ENCODE measurements around the gene LRRC36. TPM values are rescaled to one million over a fixed set of nuclear protein-coding genes. Genes with fewer than 3 reads are reported as not detected.

The LRRC36 gene
- polyA plus RNA-seq, 3 donors = 0.65 to 3.2 (median 1.8) TPM

DNA sequence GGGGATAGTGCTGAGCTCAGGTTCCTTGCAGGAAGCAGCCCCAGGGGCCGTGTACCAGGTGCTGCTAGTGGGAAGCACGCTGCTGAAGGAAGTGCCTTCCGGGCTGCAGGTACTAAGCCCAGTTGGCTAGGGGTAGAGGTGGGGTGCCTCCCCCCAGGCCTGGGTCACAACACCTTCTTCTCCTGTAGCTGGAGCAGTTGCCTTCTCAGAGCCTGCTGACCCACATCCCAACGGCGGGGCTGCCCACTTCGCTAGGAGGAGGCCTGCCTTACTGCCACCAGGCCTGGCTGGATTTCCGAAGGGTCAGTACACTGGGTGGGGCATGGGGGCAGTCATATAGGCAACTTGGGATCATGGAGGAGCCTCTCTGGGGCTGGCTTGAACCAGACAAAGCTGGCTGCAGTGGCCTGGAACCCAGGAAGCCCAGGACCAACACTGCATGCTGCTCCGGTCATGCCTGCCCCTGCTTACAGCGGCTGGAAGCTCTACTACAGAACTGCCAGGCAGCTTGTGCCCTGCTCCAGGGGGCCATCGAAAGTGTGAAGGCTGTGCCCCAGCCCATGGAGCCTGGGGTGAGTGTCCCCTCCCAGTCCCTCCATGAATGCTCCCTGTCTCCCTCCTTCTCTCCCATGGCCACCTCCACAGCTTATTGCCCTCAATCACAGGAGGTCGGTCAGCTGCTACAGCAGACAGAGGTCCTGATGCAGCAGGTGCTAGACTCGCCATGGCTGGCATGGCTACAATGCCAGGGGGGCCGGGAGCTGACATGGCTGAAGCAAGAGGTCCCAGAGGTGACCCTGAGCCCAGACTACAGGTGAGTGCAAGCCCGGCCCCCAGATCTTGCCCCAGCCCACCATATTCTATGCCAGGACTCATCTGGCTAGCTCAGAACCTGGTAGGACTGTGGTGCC is 44.8 kb upstream of the LRRC36 start:
- H2AFZ ChIP-seq (ENCODE audit: insufficient read depth, low read depth, low read length, poor library complexity, severe bottlenecking) = no peak overlapping the region
- no peak overlapping the region for H3K4me3 Mint-ChIP-seq
- intact Hi-C loops (cut with micrococcal nuclease) = loop anchor here in 1 of 2 donors (5.0 kb wide), 1 partner anchor 116 kb away; no protein-coding TSS in a partner anchor
- H3K79me2 ChIP-seq (ENCODE audit: insufficient read depth, low read length) = peaks cover 4% of the 10 kb centered on the region
- H3K9me3 Mint-ChIP-seq = no peaks in the 10 kb centered on the region
- H3K36me3 Mint-ChIP-seq = peaks cover 6% of the 10 kb centered on the region in 2 donors
- no peak overlapping the region for H3K9ac ChIP-seq (ENCODE audit: insufficient read depth, low read length, poor library complexity, severe bottlenecking)
- H4K20me1 ChIP-seq (ENCODE audit: insufficient read depth, low read length) = no peaks in the 10 kb centered on the region
- H3K27me3 Mint-ChIP-seq (ENCODE audit: low read depth in 3 of 3) = peaks cover 0 to 1% (median 0%) of the 10 kb centered on the region in 3 donors
- no peaks in the 10 kb centered on the region for H3K9me3 ChIP-seq (replicated peaks in 1 of 2; ENCODE audit: control insufficient read depth in 1 of 2, insufficient read depth in 1 of 2, low read length in 2 of 2)
- WGBS (ENCODE audit: insufficient coverage) = 88% methylated on average over 10 of the region's 14 CpGs
- H3K27ac ChIP-seq (ENCODE audit: low read depth in 1 of 2, low read length in 2 of 2) = no peak overlapping the region
- no peaks in the 10 kb centered on the region for H3K27me3 ChIP-seq (ENCODE audit: control insufficient read depth in 2 of 2, insufficient read depth in 2 of 2, low read length in 2 of 2)
- no peak overlapping the region for H3K4me3 ChIP-seq (replicated peaks in 1 of 3; ENCODE audit: low read depth in 2 of 3, low read length in 3 of 3)
- H3K4me2 ChIP-seq (replicated peaks; ENCODE audit: extremely low read depth, low read length, poor library complexity, severe bottlenecking) = no peak overlapping the region
- H3K4me1 ChIP-seq (ENCODE audit: control insufficient read depth in 1 of 2, insufficient read depth in 2 of 2, low read length in 2 of 2) = peaks cover 12 to 20% of the 10 kb centered on the region in 2 donors
- TF ChIP-seq, protein P1, sequence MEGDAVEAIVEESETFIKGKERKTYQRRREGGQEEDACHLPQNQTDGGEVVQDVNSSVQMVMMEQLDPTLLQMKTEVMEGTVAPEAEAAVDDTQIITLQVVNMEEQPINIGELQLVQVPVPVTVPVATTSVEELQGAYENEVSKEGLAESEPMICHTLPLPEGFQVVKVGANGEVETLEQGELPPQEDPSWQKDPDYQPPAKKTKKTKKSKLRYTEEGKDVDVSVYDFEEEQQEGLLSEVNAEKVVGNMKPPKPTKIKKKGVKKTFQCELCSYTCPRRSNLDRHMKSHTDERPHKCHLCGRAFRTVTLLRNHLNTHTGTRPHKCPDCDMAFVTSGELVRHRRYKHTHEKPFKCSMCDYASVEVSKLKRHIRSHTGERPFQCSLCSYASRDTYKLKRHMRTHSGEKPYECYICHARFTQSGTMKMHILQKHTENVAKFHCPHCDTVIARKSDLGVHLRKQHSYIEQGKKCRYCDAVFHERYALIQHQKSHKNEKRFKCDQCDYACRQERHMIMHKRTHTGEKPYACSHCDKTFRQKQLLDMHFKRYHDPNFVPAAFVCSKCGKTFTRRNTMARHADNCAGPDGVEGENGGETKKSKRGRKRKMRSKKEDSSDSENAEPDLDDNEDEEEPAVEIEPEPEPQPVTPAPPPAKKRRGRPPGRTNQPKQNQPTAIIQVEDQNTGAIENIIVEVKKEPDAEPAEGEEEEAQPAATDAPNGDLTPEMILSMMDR (IDR thresholded peaks at IDR 0.05) = no peak
- H3K36me3 ChIP-seq (replicated peaks in 1 of 2; ENCODE audit: control insufficient read depth in 1 of 2, insufficient read depth in 2 of 2, low read length in 2 of 2) = no peaks in the 10 kb centered on the region
- H3K27ac Mint-ChIP-seq = no peak overlapping the region
- peaks cover 14% of the 10 kb centered on the region for H3K4me1 Mint-ChIP-seq
- DNase-seq = no peak

DNA sequence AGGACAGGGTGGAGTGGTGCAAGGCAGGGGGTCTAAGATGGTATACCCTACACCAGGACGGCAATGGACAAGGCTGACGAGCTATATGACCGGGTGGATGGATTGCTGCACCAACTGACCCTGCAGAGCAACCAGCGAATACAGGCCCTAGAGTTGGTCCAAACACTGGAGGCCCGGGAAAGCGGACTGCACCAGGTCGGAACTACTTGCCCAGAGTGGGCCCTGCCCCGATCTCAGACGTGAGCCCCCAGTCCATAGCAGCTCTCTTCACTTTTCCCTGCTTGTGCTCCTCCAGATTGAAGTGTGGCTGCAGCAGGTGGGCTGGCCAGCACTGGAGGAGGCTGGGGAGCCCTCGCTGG is 44.2 kb upstream of the LRRC36 start:
- Histone ChIP-seq H3K4me3 (replicated peaks in 1 of 3; ENCODE audit: low read depth in 2 of 3, low read length in 3 of 3) (no peak overlapping the region), H3K79me2 (ENCODE audit: insufficient read depth, low read length) (peaks cover 4% of the 10 kb centered on the region), H3K4me1 (ENCODE audit: control insufficient read depth in 1 of 2, insufficient read depth in 2 of 2, low read length in 2 of 2) (peaks cover 12 to 20% of the 10 kb centered on the region in 2 donors), H3K9ac (ENCODE audit: insufficient read depth, low read length, poor library complexity, severe bottlenecking) (no peak overlapping the region), H3K4me2 (replicated peaks; ENCODE audit: extremely low read depth, low read length, poor library complexity, severe bottlenecking) (no peak overlapping the region), H3K9me3 (replicated peaks in 1 of 2; ENCODE audit: control insufficient read depth in 1 of 2, insufficient read depth in 1 of 2, low read length in 2 of 2) (no peaks in the 10 kb centered on the region), H2AFZ (ENCODE audit: insufficient read depth, low read depth, low read length, poor library complexity, severe bottlenecking) (no peak overlapping the region), H3K27ac (ENCODE audit: low read depth in 1 of 2, low read length in 2 of 2) (no peak overlapping the region), H4K20me1 (ENCODE audit: insufficient read depth, low read length) (no peaks in the 10 kb centered on the region), H3K27me3 (ENCODE audit: control insufficient read depth in 2 of 2, insufficient read depth in 2 of 2, low read length in 2 of 2) (no peaks in the 10 kb centered on the region), H3K36me3 (replicated peaks in 1 of 2; ENCODE audit: control insufficient read depth in 1 of 2, insufficient read depth in 2 of 2, low read length in 2 of 2) (no peaks in the 10 kb centered on the region)
- Mint-ChIP-seq H3K27ac (no peak overlapping the region), H3K4me3 (no peak overlapping the region), H3K36me3 (peaks cover 1 to 2% of the 10 kb centered on the region in 2 donors), H3K27me3 (ENCODE audit: low read depth in 3 of 3) (peaks cover 0 to 1% (median 0%) of the 10 kb centered on the region in 3 donors), H3K9me3 (no peaks in the 10 kb centered on the region), H3K4me1 (peaks cover 12% of the 10 kb centered on the region)
- DNase-seq = no peak
- TF ChIP-seq, protein P1 (IDR thresholded peaks at IDR 0.05) = no peak
- intact Hi-C loops (cut with micrococcal nuclease) = loop anchor here in 1 of 2 donors (5.0 kb wide), 1 partner anchor 115 kb away; no protein-coding TSS in a partner anchor
- 99% methylated on average over 9 of the region's 10 CpGs for WGBS (ENCODE audit: insufficient coverage)
